ENCODE measurements around the gene IKZF1.

DNA sequence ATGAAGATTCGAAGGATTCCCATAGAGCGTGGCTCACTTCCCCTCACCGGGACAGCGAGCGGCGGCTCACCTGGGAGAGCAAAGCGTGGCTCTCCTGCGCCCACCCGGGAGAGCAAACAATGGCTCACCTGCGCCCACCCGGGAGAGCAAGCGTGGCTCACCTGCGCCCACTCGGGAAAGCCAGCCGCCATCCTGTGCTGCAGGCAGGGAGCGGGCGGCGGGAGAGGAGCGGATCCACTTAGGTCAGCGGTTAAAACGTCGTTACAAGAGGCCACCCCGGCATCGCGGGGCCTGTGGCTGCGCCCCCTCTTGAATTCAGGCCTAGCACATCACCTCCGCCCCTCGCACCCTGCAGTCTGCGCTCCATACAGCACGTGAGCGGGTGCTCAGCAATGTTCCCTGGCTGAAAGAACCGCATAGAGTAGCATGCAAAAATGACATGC, 146.1 kb downstream of the IKZF1 start:
- TF ChIP-seq, protein P1, sequence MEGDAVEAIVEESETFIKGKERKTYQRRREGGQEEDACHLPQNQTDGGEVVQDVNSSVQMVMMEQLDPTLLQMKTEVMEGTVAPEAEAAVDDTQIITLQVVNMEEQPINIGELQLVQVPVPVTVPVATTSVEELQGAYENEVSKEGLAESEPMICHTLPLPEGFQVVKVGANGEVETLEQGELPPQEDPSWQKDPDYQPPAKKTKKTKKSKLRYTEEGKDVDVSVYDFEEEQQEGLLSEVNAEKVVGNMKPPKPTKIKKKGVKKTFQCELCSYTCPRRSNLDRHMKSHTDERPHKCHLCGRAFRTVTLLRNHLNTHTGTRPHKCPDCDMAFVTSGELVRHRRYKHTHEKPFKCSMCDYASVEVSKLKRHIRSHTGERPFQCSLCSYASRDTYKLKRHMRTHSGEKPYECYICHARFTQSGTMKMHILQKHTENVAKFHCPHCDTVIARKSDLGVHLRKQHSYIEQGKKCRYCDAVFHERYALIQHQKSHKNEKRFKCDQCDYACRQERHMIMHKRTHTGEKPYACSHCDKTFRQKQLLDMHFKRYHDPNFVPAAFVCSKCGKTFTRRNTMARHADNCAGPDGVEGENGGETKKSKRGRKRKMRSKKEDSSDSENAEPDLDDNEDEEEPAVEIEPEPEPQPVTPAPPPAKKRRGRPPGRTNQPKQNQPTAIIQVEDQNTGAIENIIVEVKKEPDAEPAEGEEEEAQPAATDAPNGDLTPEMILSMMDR (conservative IDR thresholded peaks at IDR 0.05; ENCODE audit: low read depth, low read length), result no peak
- TF ChIP-seq EZH2 (IDR thresholded peaks at IDR 0.05; ENCODE audit: borderline replicate concordance, low read depth, low read length, poor library complexity, severe bottlenecking), result no peak

Data from A673 (cell line).